Dermis microvascular lymphatic vessel endothelial cell (primary cell): Measurements from ENCODE around the gene NR1H4. TPM values are rescaled to one million over a fixed set of nuclear protein-coding genes. Genes with fewer than 3 reads are reported as not detected.

Source experiments
- total RNA-seq: library from RNA; depleted of rRNA; stranded (reverse); fragments of >200 nt; gene quantifications from 2 replicates; pipeline ENCODE4 v1.2.1, GENCODE V29; 2014

NR1H4 gene
- total RNA-seq, 1 donor from 2014 or later: not detected

Other genes with a start within 250 kb of the NR1H4 start
- gene DEPDC4, start 206.8 kb upstream of the NR1H4 start, total RNA-seq: 0.13 and 0.26 TPM in 2 replicates
- gene SCYL2, start 206.7 kb upstream of the NR1H4 start, total RNA-seq: 33.4 and 38.8 TPM in 2 replicates
- gene SLC17A8, start 116.8 kb upstream of the NR1H4 start, total RNA-seq: not detected in 2 replicates
- 12.4 and 21.3 TPM in 2 replicates for gene GAS2L3, start 99.8 kb downstream of the NR1H4 start, total RNA-seq